Fibroblast of lung (primary cell): ENCODE data around the gene MRPL53.

Experiments
- CTCF ChIP-seq, 2 donors: IDR thresholded peaks in 1 of 2; conservative IDR thresholded peaks in 1 of 2; 1 replicate in 1 of 2; 2 replicates in 1 of 2; pipeline ENCODE4 v1.5.1; 2011 to 2012; ENCODE audit warnings: low read length in 2 of 2, control low read depth in 1 of 2, inconsistent platforms in 1 of 2, low read depth in 1 of 2, mild to moderate bottlenecking in 1 of 2
- EZH2 ChIP-seq: IDR thresholded peaks from 2 replicates; pipeline ENCODE4 v1.5.1; 2012; ENCODE audit warnings: low read length, control low read depth, mild to moderate bottlenecking; ENCODE audit errors: missing control alignments

- TF ChIP-seq CTCF (conservative IDR thresholded peaks at IDR 0.05 in 1 of 2, IDR thresholded peaks at IDR 0.05 in 1 of 2; ENCODE audit: low read depth in 1 of 2, low read length in 2 of 2) (no peak), EZH2 (no peak)
Observed at GRCh38 chr2:74427551-74427950, 44.9 kb downstream of the MRPL53 start.
